NB4 (cell line): ENCODE measurements around the gene ADH1A.

Experiments used
- DNase-seq: peaks from one replicate; pipeline ENCODE4 v3.0.0; 2010; ENCODE audit warnings: low read depth
- H3K4me3 ChIP-seq: one replicate; pipeline ENCODE4 v1.5.1; 2011; ENCODE audit warnings: mild to moderate bottlenecking, low read depth, low read length, moderate library complexity
- MYC ChIP-seq: IDR thresholded peaks from 2 replicates; pipeline ENCODE4 v1.6.1; 2011; ENCODE audit warnings: low read depth, low read length
- POLR2A ChIP-seq: IDR thresholded peaks from 2 replicates; pipeline ENCODE4 v1.6.1; 2011; ENCODE audit warnings: mild to moderate bottlenecking; ENCODE audit not compliant: insufficient read length; ENCODE audit errors: extremely low read depth
- TF ChIP-seq, protein P1 (sequence below): IDR thresholded peaks from 2 replicates; pipeline ENCODE4 v1.6.1; 2011; ENCODE audit warnings: low read depth, low read length
- TF ChIP-seq, protein P2 (sequence below): IDR thresholded peaks from one replicate; pipeline ENCODE4 v1.5.1; 2012; ENCODE audit warnings: low read depth, low read length

The ADH1A gene

DNA sequence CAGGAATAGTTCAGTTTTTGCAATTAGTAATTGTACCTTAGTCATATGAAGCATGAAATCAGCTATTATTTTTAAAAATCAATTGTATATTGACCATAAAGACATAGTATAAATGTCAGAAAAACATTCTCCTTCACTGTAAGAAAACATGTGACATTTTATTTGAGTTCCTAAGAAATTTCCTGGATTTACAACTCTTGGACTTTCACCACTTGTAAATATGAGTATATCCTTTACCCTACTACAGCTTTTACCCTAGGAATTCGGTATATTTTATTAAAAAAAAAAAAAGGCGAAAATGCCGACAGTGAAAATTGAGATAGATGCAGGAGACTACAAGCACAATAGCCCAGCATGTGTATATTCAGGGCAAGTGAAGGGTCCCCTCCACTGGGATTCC lies 14.9 kb downstream of the ADH1A start:
- H3K4me3 ChIP-seq = no peak overlapping the region
- DNase-seq = no peak
- TF ChIP-seq, protein P1, sequence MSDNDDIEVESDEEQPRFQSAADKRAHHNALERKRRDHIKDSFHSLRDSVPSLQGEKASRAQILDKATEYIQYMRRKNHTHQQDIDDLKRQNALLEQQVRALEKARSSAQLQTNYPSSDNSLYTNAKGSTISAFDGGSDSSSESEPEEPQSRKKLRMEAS = no peak
- TF ChIP-seq MYC (no peak), POLR2A (no peak)
- TF ChIP-seq, protein P2, sequence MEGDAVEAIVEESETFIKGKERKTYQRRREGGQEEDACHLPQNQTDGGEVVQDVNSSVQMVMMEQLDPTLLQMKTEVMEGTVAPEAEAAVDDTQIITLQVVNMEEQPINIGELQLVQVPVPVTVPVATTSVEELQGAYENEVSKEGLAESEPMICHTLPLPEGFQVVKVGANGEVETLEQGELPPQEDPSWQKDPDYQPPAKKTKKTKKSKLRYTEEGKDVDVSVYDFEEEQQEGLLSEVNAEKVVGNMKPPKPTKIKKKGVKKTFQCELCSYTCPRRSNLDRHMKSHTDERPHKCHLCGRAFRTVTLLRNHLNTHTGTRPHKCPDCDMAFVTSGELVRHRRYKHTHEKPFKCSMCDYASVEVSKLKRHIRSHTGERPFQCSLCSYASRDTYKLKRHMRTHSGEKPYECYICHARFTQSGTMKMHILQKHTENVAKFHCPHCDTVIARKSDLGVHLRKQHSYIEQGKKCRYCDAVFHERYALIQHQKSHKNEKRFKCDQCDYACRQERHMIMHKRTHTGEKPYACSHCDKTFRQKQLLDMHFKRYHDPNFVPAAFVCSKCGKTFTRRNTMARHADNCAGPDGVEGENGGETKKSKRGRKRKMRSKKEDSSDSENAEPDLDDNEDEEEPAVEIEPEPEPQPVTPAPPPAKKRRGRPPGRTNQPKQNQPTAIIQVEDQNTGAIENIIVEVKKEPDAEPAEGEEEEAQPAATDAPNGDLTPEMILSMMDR = no peak

DNA sequence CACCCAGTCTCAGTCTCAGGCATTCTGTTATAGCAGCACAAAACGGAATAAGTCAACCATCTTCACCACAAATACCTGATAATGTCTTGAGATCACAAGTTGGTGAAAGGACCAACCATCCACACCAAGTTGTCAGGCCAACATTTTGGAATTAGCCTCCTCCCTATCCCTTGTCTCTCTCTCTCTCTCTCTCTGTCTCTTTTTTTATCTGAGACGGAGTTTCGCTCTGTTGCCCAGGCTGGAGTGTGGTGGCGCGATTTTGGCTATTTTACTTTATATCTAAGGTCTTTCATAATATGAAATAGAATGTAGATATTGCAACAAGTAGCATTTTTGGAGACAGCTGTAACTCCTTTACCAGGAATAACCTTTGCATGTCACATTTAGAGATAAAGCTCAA lies 15.7 kb downstream of the ADH1A start:
- TF ChIP-seq, protein P1 = no peak
- TF ChIP-seq POLR2A = no peak
- no peak for TF ChIP-seq MYC
- TF ChIP-seq, protein P2 = no peak
- H3K4me3 ChIP-seq = no peak overlapping the region

DNA sequence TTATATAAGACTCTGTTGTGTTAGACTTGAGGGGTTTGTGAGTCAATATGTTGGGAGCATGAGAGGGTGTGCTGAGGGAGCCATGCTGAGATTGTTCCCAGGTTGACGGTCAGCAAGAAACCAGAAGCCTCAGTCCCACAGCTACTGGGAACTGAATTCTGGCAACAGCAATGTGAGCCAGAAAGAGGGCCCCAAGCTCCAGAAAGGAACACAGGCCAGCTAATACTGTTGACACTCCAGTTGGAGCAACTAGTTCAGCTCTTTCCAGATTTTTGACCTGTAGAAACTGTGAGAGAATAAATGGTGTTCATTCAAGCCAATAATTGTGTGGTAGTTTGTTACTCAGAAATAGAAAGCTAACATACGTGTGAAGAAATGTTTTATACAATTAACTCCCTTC lies 17.1 kb downstream of the ADH1A start:
- no peak for DNase-seq
- no peak overlapping the region for H3K4me3 ChIP-seq
- no peak for TF ChIP-seq MYC
- no peak for TF ChIP-seq POLR2A

More for the DNA sequence above, 15.7 kb downstream of the ADH1A start:
- no peak for DNase-seq

DNA sequence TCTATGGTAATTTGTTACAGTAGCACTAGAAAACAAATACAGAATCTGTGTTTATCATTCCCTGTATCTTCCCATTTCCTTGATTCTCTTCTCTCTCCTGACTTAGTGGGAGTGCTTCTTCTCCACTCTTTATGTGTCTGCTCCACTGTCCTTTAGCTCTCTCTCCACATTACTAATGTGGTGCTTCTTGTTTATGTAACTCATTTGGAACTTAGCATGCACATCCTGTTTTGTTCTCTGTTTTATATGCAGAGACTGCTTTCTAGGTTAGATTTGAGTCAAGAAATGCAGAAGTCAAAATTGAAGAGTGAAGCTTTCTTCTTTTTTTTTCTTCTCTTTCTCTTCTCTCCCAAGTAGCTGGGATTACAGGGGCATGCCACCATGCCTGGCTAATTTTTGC lies 25.9 kb downstream of the ADH1A start:
- DNase-seq = no peak
- TF ChIP-seq, protein P1 = no peak
- TF ChIP-seq, protein P2 = no peak
- TF ChIP-seq POLR2A (no peak), MYC (no peak)
- no peak overlapping the region for H3K4me3 ChIP-seq

DNA sequence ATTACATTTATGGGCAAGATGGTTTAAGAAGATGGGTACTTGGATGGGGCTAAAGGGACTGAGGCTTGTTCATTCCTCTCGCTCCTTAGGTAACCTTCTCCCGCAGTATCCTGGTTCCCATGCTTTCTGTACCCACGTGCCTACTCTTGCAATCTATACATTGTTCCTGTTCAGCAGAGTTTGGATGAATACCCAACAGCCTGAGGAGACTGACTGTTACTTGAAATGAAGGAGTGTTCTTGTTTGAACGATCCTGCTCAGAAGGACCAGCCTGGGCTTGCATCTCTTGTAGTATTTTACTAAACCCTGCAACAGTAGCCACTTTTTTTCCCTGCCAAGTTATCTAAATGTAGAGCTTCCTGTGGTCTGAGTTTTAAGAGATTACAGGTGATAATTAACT lies 38.0 kb downstream of the ADH1A start:
- TF ChIP-seq, protein P2 = no peak
- no peak for TF ChIP-seq POLR2A

DNA sequence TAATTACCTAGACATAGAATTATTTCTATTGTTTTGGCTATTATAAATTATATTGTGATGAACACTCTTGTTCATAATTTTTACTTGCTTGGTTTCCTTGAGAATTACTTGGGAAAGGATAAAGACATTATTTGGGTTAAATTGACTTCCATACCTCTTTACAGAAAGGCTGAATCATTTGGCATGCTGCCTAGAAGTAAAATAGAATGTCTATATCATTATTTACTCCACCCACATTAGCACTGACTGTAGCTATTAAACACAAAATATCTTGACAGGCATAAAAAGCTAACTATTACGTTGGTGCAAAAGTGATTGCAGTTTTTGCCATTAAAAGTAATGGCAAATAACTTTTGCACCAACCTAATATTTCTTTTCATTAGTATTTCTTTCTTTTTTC lies 42.1 kb downstream of the ADH1A start:
- no peak overlapping the region for H3K4me3 ChIP-seq
- DNase-seq = no peak
- TF ChIP-seq, protein P1 = no peak
- TF ChIP-seq POLR2A (no peak), MYC (no peak)
- TF ChIP-seq, protein P2 = no peak

More for the DNA sequence above, 38.0 kb downstream of the ADH1A start:
- DNase-seq = no peak
- H3K4me3 ChIP-seq = no peak overlapping the region
